H1 (cell line): ENCODE data around the gene DDX4. TPM values are rescaled to one million over a fixed set of nuclear protein-coding genes. Genes with fewer than 3 reads are reported as not detected.

ENCODE experiments used
- CTCF ChIA-PET: fragments of 300-600 bp; sonication (Branson Sonifier 250); formaldehyde crosslinking; loops from one replicate; lab custom pipeline; 2021; ENCODE audit not compliant: partially characterized antibody; lab: Charles Lee
- POLR2A ChIA-PET: fragments of 300-600 bp; sonication (Branson Sonifier 250); formaldehyde crosslinking; loops from one replicate; lab custom pipeline; 2021; ENCODE audit warnings: inconsistent platforms; ENCODE audit not compliant: partially characterized antibody; lab: Charles Lee
- DNase-seq, 2 experiments: peaks; one replicate each; pipeline versions ENCODE4 v3.0.0 to v3.0.0-alpha.2; 2010 to 2022; ENCODE audit warnings: low spot score in 2 of 2, low read depth in 1 of 2, mixed read lengths in 1 of 2
- FAIRE-seq: peaks from 2 replicates; lab custom pipeline; 2011; peaks lifted over from hg19 to GRCh38; lab: Jason Lieb, UNC
- H2AFZ ChIP-seq: 2 replicates; pipeline ENCODE4 v1.8.1; 2012; ENCODE audit warnings: low read length, inconsistent platforms
- H2AK5ac ChIP-seq: 2 replicates; pipeline ENCODE4 v1.6.1; 2013; ENCODE audit warnings: low read depth, low read length
- H2BK120ac ChIP-seq: replicated peaks from 2 replicates; pipeline ENCODE3; 2013; ENCODE audit warnings: low read depth, low read length, inconsistent platforms
- H2BK12ac ChIP-seq: 2 replicates; pipeline ENCODE4 v1.6.1; 2013; ENCODE audit warnings: low read depth, low read length
- H2BK15ac ChIP-seq: 2 replicates; pipeline ENCODE4 v1.6.1; 2013; ENCODE audit warnings: low read length
- H2BK20ac ChIP-seq: 2 replicates; pipeline ENCODE4 v1.6.1; 2013; ENCODE audit warnings: low read length
- H2BK5ac ChIP-seq: 2 replicates; pipeline ENCODE4 v1.6.1; 2013; ENCODE audit warnings: low read depth, low read length
- H3K14ac ChIP-seq: 2 replicates; pipeline ENCODE4 v1.6.1; 2013; ENCODE audit warnings: inconsistent platforms; ENCODE audit not compliant: insufficient read length
- H3K18ac ChIP-seq: 2 replicates; pipeline ENCODE4 v1.6.1; 2013; ENCODE audit warnings: low read length; ENCODE audit errors: extremely low read depth
- H3K23ac ChIP-seq: 2 replicates; pipeline ENCODE4 v1.6.1; 2013; ENCODE audit warnings: inconsistent platforms; ENCODE audit not compliant: insufficient read length
- H3K23me2 ChIP-seq: 2 replicates; pipeline ENCODE4 v1.6.1; 2013; ENCODE audit warnings: low read depth, low read length
- H3K27ac ChIP-seq: 2 replicates; pipeline ENCODE4 v1.6.1; 2011; ENCODE audit warnings: low read depth, low read length, inconsistent platforms
- H3K27me3 ChIP-seq, 4 experiments: replicated peaks in 1 of 4; 1 replicate in 1 of 4; 2 replicates in 3 of 4; pipeline versions ENCODE4 v1.6.1 to v1.8.1; 2011 to 2013; ENCODE audit warnings: low read length in 3 of 4, mild to moderate bottlenecking in 3 of 4, inconsistent platforms in 2 of 4, mixed read lengths in 2 of 4, moderate library complexity in 1 of 4; ENCODE audit not compliant: control insufficient read depth in 3 of 4, insufficient read depth in 3 of 4; ENCODE audit errors: extremely low read depth in 1 of 4
- H3K36me3 ChIP-seq, 4 experiments: 2 replicates each; pipeline versions ENCODE4 v1.6.1 to v1.8.1; 2011 to 2013; ENCODE audit warnings: mild to moderate bottlenecking in 4 of 4, low read length in 3 of 4, moderate library complexity in 2 of 4, control low read depth in 1 of 4, inconsistent platforms in 1 of 4; ENCODE audit not compliant: insufficient read depth in 4 of 4, control insufficient read depth in 2 of 4
- H3K4ac ChIP-seq: replicated peaks from 2 replicates; pipeline ENCODE3; 2013; ENCODE audit warnings: low read length, low read depth, mixed read lengths, inconsistent platforms; ENCODE audit not compliant: insufficient read length
- H3K4me1 ChIP-seq, 4 experiments: replicated peaks in 1 of 4; 1 replicate in 1 of 4; 2 replicates in 3 of 4; pipeline versions ENCODE4 v1.6.1 to v1.8.1; 2011 to 2013; ENCODE audit warnings: low read length in 3 of 4, inconsistent platforms in 2 of 4, mixed read lengths in 1 of 4; ENCODE audit not compliant: insufficient read depth in 4 of 4, control insufficient read depth in 3 of 4
- H3K4me2 ChIP-seq, 2 experiments: 2 replicates each; pipeline versions ENCODE4 v1.6.1 to v1.8.1; 2011 to 2013; ENCODE audit warnings: low read depth in 2 of 2, low read length in 2 of 2, control low read depth in 1 of 2, inconsistent platforms in 1 of 2, mild to moderate bottlenecking in 1 of 2; ENCODE audit not compliant: insufficient read depth in 1 of 2
- H3K4me3 ChIP-seq, 4 experiments: fragments of 200-600, 300-600 bp in 1 of 4; sonication (generic), shearing (Covaris generic), sonication (Bioruptor Twin) in 1 of 4; 2 replicates each; pipeline versions ENCODE4 v1.5.1 to v1.8.1; 2011 to 2016; ENCODE audit warnings: low read length in 4 of 4, low read depth in 3 of 4, control low read depth in 2 of 4, inconsistent platforms in 2 of 4, mild to moderate bottlenecking in 2 of 4, mixed read lengths in 1 of 4, moderate library complexity in 1 of 4; ENCODE audit not compliant: insufficient read depth in 2 of 4; ENCODE audit errors: extremely low read depth in 1 of 4
- H3K56ac ChIP-seq: replicated peaks from 2 replicates; pipeline ENCODE3; 2013; ENCODE audit warnings: low read depth, mild to moderate bottlenecking, mixed read lengths, low read length, inconsistent platforms; ENCODE audit not compliant: insufficient read length
- H3K79me1 ChIP-seq: 2 replicates; pipeline ENCODE4 v1.6.1; 2013; ENCODE audit warnings: low read depth, low read length, control low read depth
- H3K79me2 ChIP-seq, 2 experiments: 2 replicates each; pipeline versions ENCODE4 v1.6.1 to v1.8.1; 2012 to 2013; ENCODE audit warnings: low read length in 2 of 2, mild to moderate bottlenecking in 2 of 2, inconsistent platforms in 1 of 2; ENCODE audit not compliant: insufficient read depth in 2 of 2, control insufficient read depth in 1 of 2
- H3K9ac ChIP-seq, 4 experiments: replicated peaks in 1 of 4; 1 replicate in 1 of 4; 2 replicates in 3 of 4; pipeline versions ENCODE4 v1.6.1 to v1.8.1; 2011 to 2013; ENCODE audit warnings: low read depth in 3 of 4, low read length in 3 of 4, control low read depth in 2 of 4, mild to moderate bottlenecking in 2 of 4, moderate library complexity in 2 of 4, inconsistent platforms in 1 of 4; ENCODE audit errors: extremely low read depth in 1 of 4
- H3K9me3 ChIP-seq, 2 experiments: 2 replicates each; pipeline versions ENCODE4 v1.6.1 to v1.8.1; 2012 to 2013; ENCODE audit warnings: mild to moderate bottlenecking in 2 of 2, moderate library complexity in 2 of 2, control low read depth in 1 of 2, inconsistent platforms in 1 of 2, low read depth in 1 of 2, low read length in 1 of 2, mixed read lengths in 1 of 2; ENCODE audit not compliant: insufficient read depth in 2 of 2
- H4K20me1 ChIP-seq, 2 experiments: replicated peaks in 1 of 2; 2 replicates each; pipeline versions ENCODE3 to v1.8.1; 2011 to 2013; ENCODE audit warnings: inconsistent platforms in 2 of 2, low read length in 2 of 2, mild to moderate bottlenecking in 1 of 2; ENCODE audit not compliant: insufficient read depth in 2 of 2, control insufficient read depth in 1 of 2
- H4K5ac ChIP-seq: 2 replicates; pipeline ENCODE4 v1.6.1; 2013; ENCODE audit warnings: low read length, low read depth, mixed read lengths, inconsistent platforms; ENCODE audit not compliant: insufficient read length
- H4K8ac ChIP-seq: 2 replicates; pipeline ENCODE4 v1.8.0; 2013; ENCODE audit warnings: mild to moderate bottlenecking, moderate library complexity, low read length, inconsistent platforms; ENCODE audit not compliant: insufficient read depth; ENCODE audit errors: extremely low read depth
- H4K91ac ChIP-seq: replicated peaks from 2 replicates; pipeline ENCODE3; 2013; ENCODE audit warnings: low read length, mixed read lengths, inconsistent platforms; ENCODE audit not compliant: insufficient read length
- BRCA1 ChIP-seq: IDR thresholded peaks from 2 replicates; pipeline ENCODE4 v1.6.1; 2012; ENCODE audit warnings: low read depth, low read length, improper control_type of control experiment
- CREB1 ChIP-seq: IDR thresholded peaks from 2 replicates; pipeline ENCODE4 v1.6.1; 2012; ENCODE audit warnings: inconsistent platforms
- CTBP2 ChIP-seq: IDR thresholded peaks from 2 replicates; pipeline ENCODE4 v1.7.0; 2011; ENCODE audit warnings: borderline replicate concordance, mild to moderate bottlenecking, moderate library complexity, mixed read lengths, low read length; ENCODE audit not compliant: insufficient read depth, insufficient read length
- FOSL1 ChIP-seq: IDR thresholded peaks from 2 replicates; pipeline ENCODE4 v1.6.1; 2011; ENCODE audit warnings: mild to moderate bottlenecking, low read depth, low read length, moderate library complexity; ENCODE audit not compliant: insufficient read depth
- HDAC2 ChIP-seq, 2 experiments: fragments of 300-600 bp in 1 of 2; sonication (generic) in 1 of 2; IDR thresholded peaks; 2 replicates each; pipeline ENCODE4 v1.6.1; 2011 to 2012; ENCODE audit warnings: low read depth in 2 of 2, low read length in 2 of 2, mild to moderate bottlenecking in 2 of 2, moderate library complexity in 2 of 2, borderline replicate concordance in 1 of 2, inconsistent platforms in 1 of 2
- JUND ChIP-seq: IDR thresholded peaks from 2 replicates; pipeline ENCODE4 v1.6.1; 2011; ENCODE audit warnings: mild to moderate bottlenecking, improper control_type of control experiment, low read length
- NANOG ChIP-seq: IDR thresholded peaks from 2 replicates; pipeline ENCODE4 v1.6.1; 2011; ENCODE audit warnings: low read length, low read depth, mild to moderate bottlenecking, inconsistent platforms; ENCODE audit not compliant: insufficient read depth, poor library complexity, severe bottlenecking
- NRF1 ChIP-seq: IDR thresholded peaks from 2 replicates; pipeline ENCODE4 v1.6.1; 2011; ENCODE audit warnings: mild to moderate bottlenecking, low read depth, low read length, improper control_type of control experiment
- POLR2AphosphoS5 ChIP-seq: IDR thresholded peaks from 2 replicates; pipeline ENCODE4 v1.6.1; 2011; ENCODE audit warnings: low read depth, low read length
- SAP30 ChIP-seq: fragments of 300-600 bp; sonication (generic); IDR thresholded peaks from 2 replicates; pipeline ENCODE4 v1.7.1; 2012; ENCODE audit warnings: low read length, moderate library complexity, mild to moderate bottlenecking, inconsistent platforms; ENCODE audit not compliant: insufficient read depth, insufficient replicate concordance
- WGBS, 2 experiments: shearing (Covaris generic) in 1 of 2; methylation state at CpG; one replicate each; pipeline versions ENCODE4 v1.1.6 to v1.1.7; 2013 to 2015; ENCODE audit warnings: low lambda C conversion rate in 2 of 2, mixed read lengths in 2 of 2, inconsistent platforms in 1 of 2, low coverage in 1 of 2, missing lambda C conversion rate in 1 of 2; ENCODE audit not compliant: insufficient replicate concordance in 2 of 2, insufficient coverage in 1 of 2, insufficient read length in 1 of 2; ENCODE audit errors: extremely low coverage in 1 of 2, missing lambda C conversion rate in 1 of 2; 5-methylcytosine and 5-hydroxymethylcytosine counted together
- polyA plus RNA-seq, 7 experiments: library from polyadenylated mRNA; depleted of rRNA in 3 of 7; stranded (reverse) in 5 of 7; unstranded in 2 of 7; fragments of >200 nt in 5 of 7; fragments of 200-250 nt in 2 of 7; gene quantifications; 1 replicate in 5 of 7; 2 replicates in 1 of 7; 4 replicates in 1 of 7; pipeline versions ENCODE4 v1.2.1 to v1.2.3, GENCODE V29; 2011 to 2013; ENCODE audit warnings: missing spikeins in 2 of 7, mixed read lengths in 2 of 7
- total RNA-seq: library from RNA; stranded (reverse); fragmentation: NEBNext Ultra II Directional; extraction: Animal tissue kit (Norgen Biotek cat#: 25700); gene quantifications from 2 replicates; pipeline ENCODE4 v1.2.1, GENCODE V29; 2021
- TF ChIP-seq, protein P1 (sequence below): IDR thresholded peaks from 2 replicates; pipeline ENCODE4 v1.6.1; 2012; ENCODE audit warnings: low read length, inconsistent platforms

DDX4 gene
- total and polyA plus RNA-seq, 2 of the 8 experiments (the other 6 are each of a cell fraction or from before 2014, with no cell fraction given): 0.15 TPM; not detected in 1

DNA sequence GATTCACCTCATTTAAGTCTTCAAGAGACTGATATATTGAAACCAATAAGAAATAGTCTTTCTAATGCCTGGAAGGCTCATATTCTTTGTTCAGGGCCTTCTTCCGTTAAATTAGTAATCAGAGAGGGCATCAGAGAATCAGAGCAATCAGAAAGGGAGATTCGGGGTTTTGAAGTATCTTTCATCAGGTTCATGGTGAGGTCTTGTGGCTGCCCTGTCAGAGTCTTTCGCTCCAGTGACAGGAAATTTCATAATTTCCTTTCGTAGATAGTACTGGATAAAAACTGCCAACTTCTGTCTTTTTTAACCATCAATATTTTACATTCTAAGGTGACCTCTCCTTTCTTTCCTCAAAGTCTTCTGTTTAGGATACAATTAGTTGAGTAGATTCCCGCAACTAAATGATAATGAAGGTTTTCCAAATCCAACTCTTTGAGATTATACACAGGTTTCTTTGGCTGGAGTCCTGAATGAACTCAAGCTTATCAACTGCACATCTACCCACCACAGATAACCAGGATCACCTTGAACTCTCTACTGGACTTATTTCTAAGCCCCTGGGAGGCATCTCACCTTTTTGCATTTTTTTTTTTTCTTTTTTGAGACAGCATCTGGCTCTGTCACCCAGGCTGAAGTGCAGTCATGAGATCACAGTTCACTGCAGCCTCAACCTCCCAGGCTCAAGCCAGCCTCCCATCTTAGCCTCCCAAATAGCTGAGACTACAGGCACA is 118.8 kb downstream of the DDX4 start:
- Histone ChIP-seq H3K79me1 (no peaks in the 10 kb centered on the region), H2BK12ac (no peak overlapping the region), H2BK5ac (no peak overlapping the region), H3K18ac (no peak overlapping the region), H2AFZ (no peak overlapping the region), H3K4me3 (no peak overlapping the region), H3K23me2 (no peaks in the 10 kb centered on the region), H3K79me2 (no peaks in the 10 kb centered on the region), H4K8ac (no peak overlapping the region), H3K9me3 (0 out of 4 replicates have a peak, but pooled peaks cover 0 to 4% of the 10 kb centered on the region in 2 experiments), H3K23ac (no peak overlapping the region), H2AK5ac (no peak overlapping the region), H3K9ac (no peak overlapping the region), H3K27ac (no peak overlapping the region), H4K20me1 (no peaks in the 10 kb centered on the region), H3K14ac (no peak overlapping the region), H3K56ac (no peak overlapping the region), H3K4me2 (no peak overlapping the region), H2BK15ac (no peak overlapping the region), H3K27me3 (no peaks in the 10 kb centered on the region), H3K4me1 (no peaks in the 10 kb centered on the region), H3K4ac (no peak overlapping the region), H3K36me3 (no peaks in the 10 kb centered on the region), H4K91ac (no peak overlapping the region), H2BK120ac (no peak overlapping the region), H4K5ac (no peak overlapping the region), H2BK20ac (no peak overlapping the region)
- no peak for FAIRE-seq
- 82% methylated on average over 5 of the region's 5 CpGs; no CpG with 5 or more reads in 1 of the 2 experiments for WGBS, 2 experiments
- DNase-seq: no peak
- ChIA-PET CTCF (no interaction called here), POLR2A (no interaction called here)
- TF ChIP-seq NRF1: no peak
- TF ChIP-seq HDAC2 (IDR thresholded peaks at IDR 0.05; ENCODE audit: borderline replicate concordance in 1 of 2, low read depth in 2 of 2, low read length in 2 of 2): no peak
- no peak for TF ChIP-seq BRCA1
- TF ChIP-seq SAP30: no peak
- TF ChIP-seq JUND: no peak
- TF ChIP-seq, protein P1, sequence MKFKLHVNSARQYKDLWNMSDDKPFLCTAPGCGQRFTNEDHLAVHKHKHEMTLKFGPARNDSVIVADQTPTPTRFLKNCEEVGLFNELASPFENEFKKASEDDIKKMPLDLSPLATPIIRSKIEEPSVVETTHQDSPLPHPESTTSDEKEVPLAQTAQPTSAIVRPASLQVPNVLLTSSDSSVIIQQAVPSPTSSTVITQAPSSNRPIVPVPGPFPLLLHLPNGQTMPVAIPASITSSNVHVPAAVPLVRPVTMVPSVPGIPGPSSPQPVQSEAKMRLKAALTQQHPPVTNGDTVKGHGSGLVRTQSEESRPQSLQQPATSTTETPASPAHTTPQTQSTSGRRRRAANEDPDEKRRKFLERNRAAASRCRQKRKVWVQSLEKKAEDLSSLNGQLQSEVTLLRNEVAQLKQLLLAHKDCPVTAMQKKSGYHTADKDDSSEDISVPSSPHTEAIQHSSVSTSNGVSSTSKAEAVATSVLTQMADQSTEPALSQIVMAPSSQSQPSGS: no peak
- no peak for TF ChIP-seq FOSL1
- no peak for TF ChIP-seq POLR2AphosphoS5
- no peak for TF ChIP-seq CTBP2
- no peak for TF ChIP-seq NANOG
- no peak for TF ChIP-seq CREB1
